ENCODE data around the gene CAMTA2. TPM values are rescaled to one million over a fixed set of nuclear protein-coding genes. Genes with fewer than 3 reads are reported as not detected.
"Not testable (repeated sequence)": the region's sequence is repeated elsewhere in the genome, so short reads cannot be mapped to it uniquely, and the experiment has no call there.

The CAMTA2 gene
- total RNA-seq, 1 experiment from 2014 or later, result 4.8 TPM

- DNase-seq (ENCODE audit: low read depth), result peak; percentile 26
Observed at GRCh38 chr17:4931963-4932362, 55.5 kb downstream of the CAMTA2 start, which contains the start of gene GP1BA. TSS of gene GP1BA (plus strand) at chr17:4932277. CDS start at chr17:4932605, 328 bp downstream.

- no peak for DNase-seq (ENCODE audit: low read depth)
Observed at GRCh38 chr17:4928881-4929280, 58.6 kb downstream of the CAMTA2 start.

GRCh38 chr17:4926577-4927335 is 60.7 kb downstream of the CAMTA2 start:
- DNase-seq (ENCODE audit: low read depth), result not testable (repeated sequence)

DNA sequence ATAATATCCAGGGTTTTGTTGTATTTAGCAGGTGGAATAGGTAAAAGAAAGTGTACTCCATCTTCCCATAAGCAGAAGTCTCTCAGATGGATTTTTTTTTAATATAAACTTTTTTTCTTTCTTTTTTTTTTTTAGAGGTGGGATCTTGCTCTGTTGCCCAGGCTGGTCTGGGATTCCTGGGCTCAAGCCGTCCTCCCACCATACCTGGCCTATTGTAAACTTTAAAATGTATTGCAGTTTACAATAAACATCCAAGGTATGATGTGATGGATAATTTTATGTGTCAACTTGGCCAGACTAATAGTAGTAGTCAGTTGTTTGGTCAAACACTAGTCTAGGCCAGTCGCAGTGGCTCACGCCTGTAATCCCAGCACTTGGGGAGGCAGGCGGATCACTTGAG is 66.2 kb downstream of the CAMTA2 start:
- no peak for DNase-seq (ENCODE audit: low read depth)

- no peak for DNase-seq (ENCODE audit: low read depth)
Observed at GRCh38 chr17:4920351-4921048, 67.0 kb downstream of the CAMTA2 start.

DNA sequence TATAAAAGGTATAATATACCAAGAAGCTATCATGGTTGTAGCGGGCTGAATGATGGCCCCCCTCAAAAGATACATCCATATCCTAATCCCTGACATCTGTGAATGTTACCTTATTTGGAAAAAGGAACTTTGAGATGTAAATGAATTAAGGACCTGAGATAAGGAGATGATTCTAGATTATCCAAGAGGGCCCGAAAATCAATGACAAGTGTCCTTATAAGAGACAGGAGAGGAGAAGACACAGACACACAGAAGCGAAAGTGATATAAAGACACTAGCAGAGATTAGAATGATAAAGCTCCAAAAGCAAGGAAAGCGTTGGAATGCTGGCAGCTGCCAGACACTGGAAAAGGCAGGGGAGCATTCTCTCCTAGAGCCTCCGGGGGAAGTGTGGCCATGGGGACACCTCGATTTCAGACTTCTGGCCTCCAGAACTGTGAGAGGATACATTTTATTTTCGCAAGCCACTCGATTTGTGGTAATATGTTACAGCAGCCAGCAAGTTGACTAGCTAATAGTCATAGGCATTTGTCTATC is 67.9 kb downstream of the CAMTA2 start:
- DNase-seq (ENCODE audit: low read depth), result no peak

Other genes with a start within 250 kb of the CAMTA2 start
- gene ZMYND15, start 247.8 kb downstream of the CAMTA2 start, total RNA-seq (2014; rRNA removed; shearing (Covaris generic)), result not detected in 2 replicates
- 2.9 and 5.5 TPM in 2 replicates for gene CXCL16, start 247.7 kb downstream of the CAMTA2 start, total RNA-seq (2014; rRNA removed; shearing (Covaris generic))
- gene TM4SF5, start 215.8 kb downstream of the CAMTA2 start, total RNA-seq (2014; rRNA removed; shearing (Covaris generic)), result not detected in 2 replicates
- 0.34 TPM in 1 of 2 replicates, not detected in the other for gene VMO1, start 201.3 kb downstream of the CAMTA2 start, total RNA-seq (2014; rRNA removed; shearing (Covaris generic))
- not detected in 2 replicates for gene GLTPD2, start 198.7 kb downstream of the CAMTA2 start, total RNA-seq (2014; rRNA removed; shearing (Covaris generic))
- gene PSMB6, start 191.5 kb downstream of the CAMTA2 start, total RNA-seq (2014; rRNA removed; shearing (Covaris generic)), result 296 and 331 TPM in 2 replicates
- 3.7 and 7.5 TPM in 2 replicates for gene PLD2, start 180.5 kb downstream of the CAMTA2 start, total RNA-seq (2014; rRNA removed; shearing (Covaris generic))
- gene MINK1, start 154.3 kb downstream of the CAMTA2 start, total RNA-seq (2014; rRNA removed; shearing (Covaris generic)), result 20.2 and 28.7 TPM in 2 replicates
- gene C17orf107, start 88.1 kb downstream of the CAMTA2 start, total RNA-seq (2014; rRNA removed; shearing (Covaris generic)), result 0.20 TPM in 1 of 2 replicates, not detected in the other
- 0.02 TPM in 1 of 2 replicates, not detected in the other for gene CHRNE, start 84.6 kb downstream of the CAMTA2 start, total RNA-seq (2014; rRNA removed; shearing (Covaris generic))
- 0.05 TPM in 1 of 2 replicates, not detected in the other for gene GP1BA, start 55.4 kb downstream of the CAMTA2 start, total RNA-seq (2014; rRNA removed; shearing (Covaris generic))
- 87.0 and 103 TPM in 2 replicates for gene SLC25A11, start 47.6 kb downstream of the CAMTA2 start, total RNA-seq (2014; rRNA removed; shearing (Covaris generic))
- gene RNF167, start 47.4 kb downstream of the CAMTA2 start, total RNA-seq (2014; rRNA removed; shearing (Covaris generic)), result 27.8 and 30.5 TPM in 2 replicates
- 1,238 and 1,483 TPM in 2 replicates for gene PFN1, start 39.1 kb downstream of the CAMTA2 start, total RNA-seq (2014; rRNA removed; shearing (Covaris generic))
- 0.27 and 1.1 TPM in 2 replicates for gene ENO3, start 36.6 kb downstream of the CAMTA2 start, total RNA-seq (2014; rRNA removed; shearing (Covaris generic))
- gene SPAG7, start 19.9 kb downstream of the CAMTA2 start, total RNA-seq (2014; rRNA removed; shearing (Covaris generic)), result 30.0 and 38.4 TPM in 2 replicates
- not detected in 2 replicates for gene INCA1, start 9.8 kb upstream of the CAMTA2 start, total RNA-seq (2014; rRNA removed; shearing (Covaris generic))
- gene KIF1C, start 10.3 kb upstream of the CAMTA2 start, total RNA-seq (2014; rRNA removed; shearing (Covaris generic)), result 16.0 and 29.8 TPM in 2 replicates
- gene SLC52A1, start 47.8 kb upstream of the CAMTA2 start, total RNA-seq (2014; rRNA removed; shearing (Covaris generic)), result 0.32 TPM in 1 of 2 replicates, not detected in the other
- 2.2 and 3.2 TPM in 2 replicates for gene ZFP3, start 90.8 kb upstream of the CAMTA2 start, total RNA-seq (2014; rRNA removed; shearing (Covaris generic))
- gene ZNF232, start 124.2 kb upstream of the CAMTA2 start, total RNA-seq (2014; rRNA removed; shearing (Covaris generic)), result 7.1 and 8.9 TPM in 2 replicates
- 0.02 TPM in 1 of 2 replicates, not detected in the other for gene USP6, start 128.4 kb upstream of the CAMTA2 start, total RNA-seq (2014; rRNA removed; shearing (Covaris generic))
- gene ZNF594, start 204.2 kb upstream of the CAMTA2 start, total RNA-seq (2014; rRNA removed; shearing (Covaris generic)), result 9.5 and 10.2 TPM in 2 replicates
- gene SCIMP, start 247.2 kb upstream of the CAMTA2 start, total RNA-seq (2014; rRNA removed; shearing (Covaris generic)), result not detected in 2 replicates

Measured in M059J (cell line).